Measurements from ENCODE around the gene POLR3A.
"Not testable (repeated sequence)": the region's sequence is repeated elsewhere in the genome, so short reads cannot be mapped to it uniquely, and the experiment has no call there.

The POLR3A gene

DNA sequence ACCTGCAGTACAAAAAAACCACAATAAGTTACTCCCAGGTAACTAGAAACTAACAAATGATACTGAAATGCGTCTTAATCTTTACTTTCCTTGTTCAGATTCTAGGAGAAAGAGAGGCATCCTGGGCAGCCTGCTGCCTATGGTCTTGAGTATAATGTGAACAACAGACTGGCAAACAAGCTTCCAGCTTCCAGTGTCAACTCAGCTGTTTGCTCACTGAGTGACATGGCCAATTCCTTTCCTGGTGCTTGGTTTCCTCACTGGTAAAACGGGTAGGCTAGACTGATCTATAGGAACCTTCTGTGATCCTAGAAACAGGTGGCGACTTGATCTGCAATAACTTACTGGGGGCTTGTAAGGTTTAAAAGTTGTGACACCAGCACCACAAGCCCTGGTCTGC, 10.1 kb downstream of the POLR3A start:
- DNase-seq (ENCODE audit: low spot score), result no peak

GRCh38 chr10:78017856-78018255, 11.5 kb downstream of the POLR3A start:
- no peak for DNase-seq (ENCODE audit: low spot score)

DNA sequence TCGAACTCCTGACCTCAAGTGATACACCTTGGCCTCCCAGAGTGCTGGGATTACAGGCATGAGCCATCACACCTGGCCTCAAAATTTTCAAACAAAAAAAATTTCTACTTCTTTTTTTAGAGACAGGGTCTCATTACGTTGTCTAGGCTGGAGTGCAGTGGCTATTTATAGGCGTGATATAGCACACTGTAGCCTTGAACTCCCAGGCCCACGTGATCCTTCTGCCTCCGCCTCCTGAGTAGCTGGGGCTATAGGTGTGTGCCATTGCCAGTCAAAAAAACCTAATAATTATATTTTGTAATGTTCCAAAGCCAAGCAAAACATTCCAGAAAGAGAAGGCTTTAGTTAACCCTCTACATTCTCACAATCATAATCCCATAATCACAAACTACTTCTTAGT, 13.8 kb downstream of the POLR3A start:
- no peak for DNase-seq (ENCODE audit: low spot score)

DNA sequence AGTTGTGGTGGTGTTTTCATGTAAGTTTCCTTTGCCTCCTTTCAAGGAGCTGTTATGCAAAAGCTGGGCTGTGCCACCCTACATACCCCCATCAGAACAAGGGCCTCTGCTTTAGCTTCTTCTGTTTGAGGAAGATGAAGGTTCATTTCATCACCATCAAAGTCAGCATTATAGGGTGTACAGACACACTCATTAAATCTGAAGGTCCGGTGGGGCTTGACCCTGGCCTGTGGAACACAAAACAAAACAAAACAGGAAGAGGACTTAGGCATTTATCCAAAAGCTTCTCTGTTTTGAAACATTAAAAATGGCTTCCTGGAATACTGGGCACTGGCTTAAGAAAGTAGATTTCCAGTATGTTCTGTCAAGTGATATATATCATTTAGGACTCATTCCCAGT, 15.8 kb downstream of the POLR3A start:
- DNase-seq (ENCODE audit: low spot score), result no peak

DNA sequence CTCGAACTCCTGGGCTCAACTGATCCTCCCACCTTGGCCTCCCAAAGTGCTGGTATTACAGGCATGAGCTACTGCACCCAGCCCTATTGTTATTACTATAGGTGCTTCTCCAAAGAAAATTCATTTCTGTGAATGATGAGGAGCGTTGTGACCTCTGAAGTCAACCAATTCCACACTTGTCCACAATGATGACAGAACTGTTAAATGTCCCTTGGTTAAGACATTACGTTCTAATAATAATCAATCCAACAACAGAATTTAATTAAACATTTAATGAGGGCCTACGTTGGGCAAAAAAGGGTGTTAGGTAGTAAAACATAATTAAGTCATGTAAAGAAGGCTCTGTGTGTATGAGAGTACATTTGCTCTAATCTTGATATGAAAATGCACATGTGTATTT, 18.2 kb downstream of the POLR3A start:
- DNase-seq (ENCODE audit: low spot score), result no peak

DNA sequence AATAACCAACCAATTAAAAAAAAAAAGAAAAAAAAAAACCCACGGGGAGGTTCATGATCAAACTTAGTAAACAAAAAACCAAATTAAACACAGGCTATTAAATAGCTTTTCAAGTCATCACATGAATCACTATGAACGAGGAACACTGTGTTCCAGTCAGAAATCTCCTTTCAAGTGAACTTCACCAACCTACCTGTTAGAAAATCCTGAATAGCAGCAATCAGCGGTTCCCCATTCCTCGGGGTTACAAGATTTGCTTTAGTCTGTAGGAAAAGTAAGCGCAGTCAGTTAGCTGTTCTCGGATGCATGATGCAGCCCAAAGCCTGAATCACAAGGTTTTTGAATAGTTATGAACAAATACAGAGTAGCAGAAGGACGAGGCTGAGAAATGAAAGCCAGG, 19.0 kb downstream of the POLR3A start:
- no peak for DNase-seq (ENCODE audit: low spot score)

GRCh38 chr10:78009662-78010061, 19.7 kb downstream of the POLR3A start:
- DNase-seq (ENCODE audit: low spot score), result no peak

DNA sequence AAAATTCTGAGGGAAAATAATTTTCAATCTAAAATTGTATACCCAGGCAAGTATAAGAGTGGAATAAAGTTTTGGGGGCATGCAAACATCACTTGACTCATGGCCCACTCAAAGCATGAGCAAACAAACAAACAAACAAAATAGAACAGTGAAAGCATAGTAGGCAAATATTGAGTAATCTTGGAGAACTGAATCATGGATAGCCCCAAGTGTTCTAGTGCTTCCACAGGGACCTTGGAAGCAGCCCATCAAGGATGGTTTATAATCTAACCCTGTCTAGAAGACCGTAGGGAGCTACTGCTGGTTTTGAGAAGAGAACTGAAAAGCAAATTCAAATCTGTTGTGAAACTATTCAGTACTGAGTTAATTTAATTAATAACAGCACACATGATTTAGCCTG, 22.1 kb downstream of the POLR3A start:
- no peak for DNase-seq (ENCODE audit: low spot score)

- DNase-seq (ENCODE audit: low spot score), result no peak
These were observed 24.9 kb downstream of the POLR3A start for GRCh38 chr10:78004215-78005026.

DNA sequence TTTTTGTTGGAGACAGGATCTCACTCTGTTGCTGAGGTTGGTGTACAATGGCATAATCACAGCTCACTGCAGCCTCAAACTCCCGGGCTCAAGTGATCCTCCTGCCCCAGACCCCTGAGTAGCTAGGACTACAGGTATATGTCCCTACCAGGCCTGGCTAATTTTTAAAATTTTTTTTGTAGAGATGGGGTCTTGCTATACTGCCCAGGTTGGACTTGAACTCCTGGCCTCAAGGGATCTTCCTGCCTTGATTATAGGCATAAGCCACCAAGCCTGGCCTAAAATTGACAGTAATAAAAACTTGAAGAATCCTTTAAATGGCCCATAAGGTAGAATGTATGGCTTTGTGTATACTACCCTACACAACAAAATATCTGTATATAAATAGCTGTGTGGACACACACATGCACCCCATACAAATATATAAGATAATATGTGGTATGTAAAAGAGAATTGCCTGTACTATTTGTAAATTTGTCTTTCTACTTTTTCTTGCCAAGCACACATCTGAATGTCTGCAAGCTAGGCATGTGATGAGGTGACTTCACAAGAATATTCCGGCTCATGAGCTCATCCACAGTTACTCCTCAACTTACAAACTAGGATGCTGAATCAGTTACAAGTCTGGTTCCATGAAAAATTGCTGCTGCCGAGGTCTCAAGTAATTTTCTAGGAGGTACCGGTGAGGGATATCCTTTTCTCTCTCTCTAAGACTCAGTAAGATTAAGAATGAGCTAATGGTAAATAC, 26.6 kb downstream of the POLR3A start:
- no peak for DNase-seq (ENCODE audit: low spot score)

- DNase-seq (ENCODE audit: low spot score), result no peak
These were observed 28.3 kb downstream of the POLR3A start for GRCh38 chr10:78000956-78001472.

GRCh38 chr10:78000206-78000605, 29.1 kb downstream of the POLR3A start:
- DNase-seq (ENCODE audit: low spot score), result no peak

DNA sequence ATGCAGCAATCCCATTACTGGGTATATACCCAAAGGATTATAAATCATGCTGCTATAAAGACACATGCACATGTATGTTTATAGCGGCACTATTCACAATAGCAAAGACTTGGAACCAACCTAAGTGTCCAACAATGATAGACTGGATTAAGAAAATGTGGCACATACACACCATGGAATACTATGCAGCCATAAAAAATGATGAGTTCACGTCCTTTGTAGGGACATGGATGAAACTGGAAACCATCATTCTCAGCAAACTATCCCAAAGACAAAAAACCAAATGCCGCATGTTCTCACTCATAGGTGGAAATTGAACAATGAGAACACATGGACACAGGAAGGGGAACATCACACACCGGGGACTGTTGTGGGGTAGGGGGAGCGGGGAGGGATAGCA, 30.5 kb downstream of the POLR3A start:
- DNase-seq (ENCODE audit: low spot score), result not testable (repeated sequence)

DNA sequence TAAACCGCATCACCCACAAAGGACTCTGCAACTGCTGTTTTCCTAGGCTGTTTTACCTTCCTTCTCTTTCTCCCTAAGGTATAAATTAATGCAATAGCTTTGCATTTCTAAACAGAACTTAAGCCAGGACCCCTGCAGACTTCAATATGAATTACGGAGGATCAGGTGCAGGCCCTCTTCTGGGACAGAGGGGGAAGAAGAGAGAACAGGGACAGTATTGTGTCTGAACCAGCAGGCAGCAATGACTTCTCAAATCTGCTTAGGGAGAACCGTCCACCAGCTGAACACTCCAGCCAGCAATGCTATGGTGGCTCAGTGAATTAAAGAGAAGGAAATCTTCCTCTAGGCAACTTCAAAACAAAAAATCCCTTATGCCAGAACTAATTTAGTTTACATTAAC, 35.7 kb downstream of the POLR3A start:
- no peak for DNase-seq (ENCODE audit: low spot score)

DNA sequence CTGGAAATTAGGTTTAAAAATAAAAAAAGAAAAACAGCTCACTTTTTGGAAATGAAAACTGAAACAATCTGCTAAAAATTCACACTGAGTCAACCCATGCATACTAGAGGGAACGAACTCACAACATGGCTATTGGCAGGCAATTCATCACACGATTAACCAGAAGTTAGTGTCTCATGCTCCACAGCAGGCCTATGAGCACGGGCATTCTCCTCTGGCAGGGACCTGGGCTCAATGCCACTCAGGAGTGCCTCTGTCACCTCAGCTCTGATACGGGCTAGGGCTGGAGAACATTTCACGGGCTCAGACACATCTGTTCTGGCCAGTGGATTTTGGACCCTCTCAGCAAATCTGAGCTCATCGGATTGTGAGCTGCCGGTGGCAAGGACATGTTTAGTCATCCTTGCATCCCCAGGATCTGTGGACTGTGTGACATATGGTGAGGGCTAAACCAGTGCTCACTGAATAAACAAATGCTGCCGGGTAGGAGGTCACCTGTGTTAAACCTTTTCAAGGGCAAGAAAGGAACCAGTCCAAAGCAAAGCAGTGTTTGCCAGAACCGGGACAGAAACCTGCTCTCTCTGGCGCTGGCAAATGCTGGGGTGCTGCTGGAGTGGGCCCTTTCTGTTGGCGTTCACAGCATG, 40.1 kb downstream of the POLR3A start:
- peak; percentile 14 for DNase-seq (ENCODE audit: low spot score)

DNA sequence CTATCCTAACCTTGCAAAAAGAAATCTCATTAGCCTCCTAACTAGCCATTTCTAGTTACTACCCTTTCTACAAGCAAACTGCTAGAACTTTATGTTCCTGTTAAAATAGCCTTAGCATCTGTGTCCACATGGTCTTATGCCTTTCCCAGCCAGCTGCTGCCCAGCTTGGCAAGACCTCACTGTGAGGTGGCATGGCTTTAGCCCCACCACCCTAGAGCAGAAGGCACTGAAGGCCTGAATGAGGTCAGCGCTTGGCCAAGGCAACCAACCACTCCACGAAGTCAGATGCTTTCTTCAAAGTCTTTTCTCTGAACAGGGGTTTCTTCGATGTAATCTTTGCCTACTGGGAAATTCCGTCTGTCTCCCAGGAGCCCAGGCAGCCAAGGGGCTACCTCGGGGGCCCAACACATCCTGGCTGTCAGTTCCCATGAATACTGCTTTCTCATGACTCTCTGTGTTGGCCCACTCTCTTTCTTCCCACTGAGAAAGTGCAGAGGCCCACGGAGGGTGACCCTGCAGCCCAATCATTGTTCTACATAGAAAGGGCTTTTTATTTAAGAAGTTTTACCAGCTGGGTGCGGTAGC, 41.6 kb downstream of the POLR3A start:
- DNase-seq (ENCODE audit: low spot score), result no peak

GRCh38 chr10:77984986-77985385, 44.3 kb downstream of the POLR3A start:
- DNase-seq (ENCODE audit: low spot score), result no peak

GRCh38 chr10:77983384-77984341, 45.7 kb downstream of the POLR3A start:
- DNase-seq (ENCODE audit: low spot score), result peak; percentile 31

DNA sequence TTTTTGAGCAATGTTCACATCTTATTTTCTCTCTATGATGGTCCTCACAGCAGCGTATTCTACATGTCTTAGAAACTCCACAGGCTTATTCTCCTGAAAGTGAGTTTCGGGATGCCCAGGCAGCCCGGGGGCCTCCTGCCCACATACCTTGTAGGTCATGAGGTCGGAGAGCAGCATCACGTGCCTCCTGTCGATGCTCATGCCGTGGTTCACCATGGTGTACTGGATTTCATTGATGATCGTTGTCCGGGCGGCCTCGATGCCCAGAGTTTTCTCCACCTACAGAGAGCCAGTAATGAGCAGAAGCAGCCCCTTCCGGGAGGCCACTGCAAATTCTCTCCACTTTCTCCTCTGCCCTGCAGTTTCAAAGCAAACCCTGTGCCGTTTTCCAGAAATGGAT, 48.0 kb downstream of the POLR3A start:
- DNase-seq (ENCODE audit: low spot score), result no peak

DNA sequence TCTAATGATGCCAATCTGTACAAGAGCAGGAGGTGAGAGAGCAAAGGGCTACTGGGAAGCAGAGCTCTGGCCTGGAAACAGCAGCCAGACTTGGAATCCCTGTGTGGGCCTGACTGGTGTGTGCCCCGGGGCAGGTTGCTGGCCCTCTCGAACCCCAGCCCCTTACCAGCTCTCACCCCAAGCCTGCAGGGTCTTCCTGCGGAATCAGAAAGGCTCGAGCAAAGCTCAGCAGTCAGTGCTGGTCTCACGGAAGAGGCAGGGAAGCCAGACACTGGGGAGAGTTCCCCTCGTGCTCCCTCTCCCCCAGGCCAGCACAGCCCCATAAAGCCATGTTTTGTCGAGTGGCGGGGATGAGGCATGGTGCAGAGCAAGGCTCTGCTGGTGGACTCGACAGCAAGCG, 50.1 kb downstream of the POLR3A start:
- no peak for DNase-seq (ENCODE audit: low spot score)

- no peak for DNase-seq (ENCODE audit: low spot score)
These were observed 51.0 kb downstream of the POLR3A start for GRCh38 chr10:77978360-77978759.
